Astrocyte of the spinal cord (primary cell): ENCODE data around the gene KATNB1.

Source experiments
- DNase-seq: peaks from one replicate; pipeline ENCODE4 v3.0.0; 2011; ENCODE audit warnings: low read depth, low spot score
- H3K4me3 ChIP-seq: 2 replicates; pipeline ENCODE4 v1.5.1; 2011; ENCODE audit warnings: low read depth, mild to moderate bottlenecking, low read length, moderate library complexity
- CTCF ChIP-seq: IDR thresholded peaks from 2 replicates; pipeline ENCODE4 v1.5.1; 2012; ENCODE audit warnings: low read depth, mild to moderate bottlenecking, low read length, inconsistent platforms
- in situ Hi-C: cut with HindIII; loops from 2 replicates; pipeline ENCODE4 v1.10.0; 2017; ENCODE audit warnings: low sequenced_read_pairs

Gene KATNB1

GRCh38 chr16:57750796-57751538, 15.4 kb downstream of the KATNB1 start:
- in situ Hi-C loops: no loop called here
- DNase-seq: no peak
- TF ChIP-seq CTCF: no peak
- H3K4me3 ChIP-seq: no peak overlapping the region

- in situ Hi-C loops: no loop called here
- no peak for TF ChIP-seq CTCF
- no peak for DNase-seq
- H3K4me3 ChIP-seq: no peak overlapping the region
These were observed 16.1 kb downstream of the KATNB1 start for GRCh38 chr16:57751539-57752202.

GRCh38 chr16:57752203-57752580, 16.6 kb downstream of the KATNB1 start:
- DNase-seq: no peak
- no peak for TF ChIP-seq CTCF
- no peak overlapping the region for H3K4me3 ChIP-seq
- in situ Hi-C loops: no loop called here

DNA sequence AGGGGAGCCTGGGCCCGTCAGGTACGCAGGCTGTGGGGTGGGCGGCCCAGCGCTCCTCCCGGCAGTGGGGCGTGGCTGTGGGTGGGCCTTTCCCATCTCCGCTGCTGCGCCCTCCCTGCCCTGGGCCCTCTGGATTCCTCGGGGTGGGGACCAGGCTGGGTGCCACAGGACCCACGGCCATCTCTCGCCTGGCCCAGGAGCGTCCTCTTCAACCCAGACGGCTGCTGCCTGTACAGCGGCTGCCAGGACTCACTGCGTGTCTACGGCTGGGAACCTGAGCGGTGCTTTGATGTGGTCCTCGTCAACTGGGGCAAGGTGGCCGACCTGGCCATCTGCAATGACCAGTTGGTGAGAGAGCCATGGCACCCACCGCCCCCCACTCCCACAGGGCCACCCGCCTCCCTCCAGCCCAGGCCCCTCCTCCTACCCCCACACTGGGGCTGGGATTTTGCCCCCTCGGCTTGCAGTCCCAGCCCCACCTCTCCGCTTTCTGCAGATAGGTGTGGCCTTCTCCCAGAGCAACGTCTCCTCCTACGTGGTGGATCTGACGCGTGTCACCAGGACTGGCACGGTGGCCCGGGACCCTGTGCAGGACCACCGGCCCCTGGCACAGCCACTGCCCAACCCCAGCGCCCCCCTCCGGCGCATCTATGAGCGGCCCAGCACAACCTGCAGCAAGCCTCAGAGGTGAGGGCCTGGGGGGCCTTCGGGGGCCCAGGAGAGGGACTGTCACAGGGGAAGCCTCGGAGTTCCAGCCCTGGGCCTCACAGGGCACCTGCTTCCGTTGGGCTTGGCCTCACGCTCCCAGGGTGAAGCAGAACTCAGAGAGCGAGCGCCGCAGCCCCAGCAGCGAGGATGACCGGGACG, 17.2 kb downstream of the KATNB1 start:
- TF ChIP-seq CTCF: no peak
- in situ Hi-C loops: no loop called here
- H3K4me3 ChIP-seq: no peak overlapping the region
- no peak for DNase-seq

DNA sequence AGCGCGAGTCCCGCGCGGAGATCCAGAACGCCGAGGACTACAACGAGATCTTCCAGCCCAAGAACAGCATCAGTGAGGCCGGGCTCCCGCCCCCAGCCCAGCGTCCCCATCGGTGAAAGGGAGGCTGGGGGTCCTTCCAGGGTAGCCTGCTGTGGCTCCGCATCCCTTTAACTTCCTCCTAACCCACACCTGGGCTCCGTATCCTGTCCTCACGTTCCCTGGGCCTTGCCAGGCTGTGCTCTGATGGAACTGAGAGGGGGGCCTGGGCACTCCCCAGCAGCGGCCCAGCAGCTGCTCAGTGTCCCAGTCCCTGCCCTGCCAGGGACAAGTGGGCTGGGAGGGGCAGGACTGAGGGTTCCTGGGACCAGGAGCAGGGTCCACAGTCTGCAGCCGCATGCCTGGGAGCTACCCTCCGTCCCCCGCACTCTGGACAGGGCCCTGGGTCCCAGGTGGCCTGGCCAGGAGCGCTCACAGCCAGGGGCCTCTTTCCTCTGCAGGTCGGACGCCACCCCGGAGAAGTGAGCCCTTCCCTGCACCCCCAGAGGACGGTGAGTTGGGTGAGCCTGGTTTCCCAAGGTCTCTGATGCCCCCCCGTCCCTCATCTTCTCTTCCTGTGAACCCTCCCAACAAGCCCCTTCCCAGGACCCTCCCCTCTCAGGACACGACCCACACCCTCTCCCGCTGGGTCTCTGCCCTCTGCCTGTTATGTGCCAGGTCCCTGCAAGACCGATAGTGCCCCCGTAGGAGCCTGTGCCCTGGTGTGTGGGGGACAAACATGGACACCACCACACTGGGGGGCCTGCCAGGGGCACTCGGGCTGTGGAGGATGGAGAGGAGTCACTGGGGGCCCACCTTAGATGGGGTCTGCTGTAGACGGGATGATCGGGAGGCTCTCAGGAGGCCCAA, 18.1 kb downstream of the KATNB1 start:
- no peak overlapping the region for H3K4me3 ChIP-seq
- DNase-seq: no peak
- TF ChIP-seq CTCF: no peak
- in situ Hi-C loops: no loop called here
